SK-N-SH (cell line): ENCODE results near the gene PPRC1. TPM values are rescaled to one million over a fixed set of nuclear protein-coding genes. Genes with fewer than 3 reads are reported as not detected.

ENCODE experiments used
- CTCF ChIA-PET: fragments of 300-600, 350-600 bp; formaldehyde crosslinking; extraction: SDS; loops from one replicate; lab custom pipeline; 2021; lab: Yijun Ruan, JAX
- POLR2A ChIA-PET: fragments of 350-600 bp; sonication (Branson Sonifier 250); formaldehyde crosslinking; extraction: SDS; loops from one replicate; lab custom pipeline; 2020; ENCODE audit warnings: antibody characterized with exemption, inconsistent platforms; lab: Yijun Ruan, JAX
- DNase-seq: peaks from one replicate; pipeline ENCODE4 v3.0.0; 2012
- H2AFZ ChIP-seq: fragments of 200-600 bp; sonication (generic); 2 replicates; pipeline ENCODE4 v1.8.1; 2016; ENCODE audit warnings: antibody characterized with exemption, mild to moderate bottlenecking, low read depth
- H3F3A ChIP-seq: fragments of 200-600 bp; sonication (generic); replicated peaks from 2 replicates; pipeline ENCODE3; 2016; ENCODE audit warnings: antibody characterized with exemption, mild to moderate bottlenecking; ENCODE audit not compliant: insufficient read depth
- H3K27ac ChIP-seq, 2 experiments: fragments of 200-500 bp in 1 of 2; fragments of 200-600 bp in 1 of 2; sonication (Bioruptor generic) in 1 of 2; sonication (generic), shearing (Covaris generic) in 1 of 2; 2 replicates each; pipeline versions ENCODE4 v1.5.1 to v1.6.1; 2014 to 2016; ENCODE audit warnings: low read depth in 2 of 2, inconsistent platforms in 1 of 2, low read length in 1 of 2, mild to moderate bottlenecking in 1 of 2, mixed read lengths in 1 of 2
- H3K27me3 ChIP-seq: fragments of 200-600 bp; sonication (generic), shearing (Covaris generic); 2 replicates; pipeline ENCODE4 v1.6.1; 2016; ENCODE audit warnings: mixed run types; ENCODE audit not compliant: insufficient read depth
- H3K36me3 ChIP-seq, 2 experiments: fragments of 200-500 bp in 1 of 2; fragments of 200-600 bp in 1 of 2; sonication (Bioruptor generic) in 1 of 2; sonication (generic) in 1 of 2; replicated peaks in 1 of 2; 2 replicates each; pipeline versions ENCODE3 to v1.5.1; 2014 to 2016; ENCODE audit warnings: low read length in 1 of 2, mild to moderate bottlenecking in 1 of 2; ENCODE audit not compliant: insufficient read depth in 2 of 2, control insufficient read depth in 1 of 2
- H3K4me1 ChIP-seq, 2 experiments: fragments of 200-500 bp in 1 of 2; fragments of 200-600 bp in 1 of 2; sonication (Bioruptor generic) in 1 of 2; sonication (generic), shearing (Covaris generic) in 1 of 2; 2 replicates each; pipeline versions ENCODE4 v1.5.1 to v1.6.1; 2014 to 2016; ENCODE audit warnings: low read depth in 1 of 2, low read length in 1 of 2, mixed run types in 1 of 2; ENCODE audit not compliant: insufficient read depth in 2 of 2, control insufficient read depth in 1 of 2
- H3K4me2 ChIP-seq: fragments of 200-600 bp; sonication (generic), shearing (Covaris generic); 2 replicates; pipeline ENCODE4 v1.6.1; 2017; ENCODE audit warnings: mixed run types
- H3K4me3 ChIP-seq, 2 experiments: fragments of 200-500 bp in 1 of 2; fragments of 200-600 bp in 1 of 2; sonication (Bioruptor generic) in 1 of 2; sonication (generic), shearing (Covaris generic) in 1 of 2; 2 replicates each; pipeline versions ENCODE4 v1.5.1 to v1.8.1; 2014 to 2016; ENCODE audit warnings: low read depth in 2 of 2, inconsistent platforms in 1 of 2, low read length in 1 of 2, mild to moderate bottlenecking in 1 of 2, mixed read lengths in 1 of 2, moderate library complexity in 1 of 2
- H3K79me2 ChIP-seq: fragments of 200-600 bp; sonication (generic); 2 replicates; pipeline ENCODE4 v1.8.1; 2017; ENCODE audit warnings: mild to moderate bottlenecking; ENCODE audit not compliant: insufficient read depth
- H3K9ac ChIP-seq: fragments of 200-600 bp; sonication (generic); 2 replicates; pipeline ENCODE4 v1.6.1; 2017; ENCODE audit warnings: mixed run types
- H3K9me2 ChIP-seq: fragments of 200-600 bp; sonication (generic); 2 replicates; pipeline ENCODE4 v1.6.1; 2017; ENCODE audit warnings: mixed run types
- H3K9me3 ChIP-seq: fragments of 200-600 bp; sonication (generic); 2 replicates; pipeline ENCODE4 v1.6.1; 2017; ENCODE audit warnings: mixed run types, mild to moderate bottlenecking, moderate library complexity
- H4K20me1 ChIP-seq: fragments of 200-600 bp; sonication (generic); 2 replicates; pipeline ENCODE4 v1.6.1; 2017; ENCODE audit warnings: mild to moderate bottlenecking, mixed run types; ENCODE audit not compliant: insufficient read depth
- CHD2 ChIP-seq: fragments of 150-350 bp; IDR thresholded peaks from 2 replicates; pipeline ENCODE4 v1.6.1; 2018; ENCODE audit warnings: low read length; ENCODE audit not compliant: partially characterized antibody
- CTCF ChIP-seq: fragments of 200-600 bp; sonication (generic); IDR thresholded peaks from 2 replicates; pipeline ENCODE4 v1.6.1; 2017; ENCODE audit warnings: antibody characterized with exemption, mild to moderate bottlenecking, moderate library complexity
- FOSL2 ChIP-seq: IDR thresholded peaks from 2 replicates; pipeline ENCODE4 v1.4.0; 2012; ENCODE audit warnings: low read depth, mild to moderate bottlenecking, moderate library complexity, borderline replicate concordance
- FOXJ3 ChIP-seq: sonication (generic); formaldehyde crosslinking; IDR thresholded peaks from 2 replicates; pipeline ENCODE4 v1.5.1; 2020; ENCODE audit warnings: mild to moderate bottlenecking, missing genetic modification reagents
- GABPA ChIP-seq: IDR thresholded peaks from 2 replicates; pipeline ENCODE4 v1.4.0; 2012; ENCODE audit warnings: low read depth, mild to moderate bottlenecking
- IRF3 ChIP-seq: fragments of 150-350 bp; IDR thresholded peaks from 2 replicates; pipeline ENCODE4 v1.6.1; 2016; ENCODE audit warnings: mild to moderate bottlenecking, low read depth, low read length
- NFIC ChIP-seq: IDR thresholded peaks from 2 replicates; pipeline ENCODE4 v1.4.0; 2012; ENCODE audit warnings: borderline replicate concordance
- PBX3 ChIP-seq: IDR thresholded peaks from 2 replicates; pipeline ENCODE4; 2012
- RAD21 ChIP-seq: IDR thresholded peaks from 2 replicates; pipeline ENCODE4 v1.6.1; 2012; ENCODE audit warnings: mild to moderate bottlenecking, low read length
- RXRA ChIP-seq: IDR thresholded peaks from 2 replicates; pipeline ENCODE4 v1.4.0; 2012; ENCODE audit warnings: low read depth, mild to moderate bottlenecking, borderline replicate concordance
- SIN3A ChIP-seq: IDR thresholded peaks from 2 replicates; pipeline ENCODE4 v1.6.1; 2012; ENCODE audit warnings: low read depth, mild to moderate bottlenecking, low read length, moderate library complexity, borderline replicate concordance
- TCF12 ChIP-seq: IDR thresholded peaks from 2 replicates; pipeline ENCODE4 v1.4.0; 2012
- USF2 ChIP-seq: fragments of 150-350 bp; IDR thresholded peaks from 2 replicates; pipeline ENCODE4 v1.6.1; 2017; ENCODE audit warnings: antibody characterized with exemption, low read length, low read depth, borderline replicate concordance
- YY1 ChIP-seq: IDR thresholded peaks from 2 replicates; pipeline ENCODE4 v1.4.0; 2012; ENCODE audit warnings: low read depth, mild to moderate bottlenecking
- WGBS: methylation state at CpG from one replicate; pipeline ENCODE4 v1.1.6; 2017; ENCODE audit warnings: low lambda C conversion rate; 5-methylcytosine and 5-hydroxymethylcytosine counted together
- polyA plus RNA-seq, 3 experiments: library from polyadenylated mRNA; depleted of rRNA; stranded (reverse); fragments of >200 nt; gene quantifications; 2 replicates each; pipeline ENCODE4 v1.2.3, GENCODE V29; 2012

The PPRC1 gene
- polyA plus RNA-seq, 1 of the 3 experiments (the other 2 are of a cell fraction) = 23.1 TPM

- Histone ChIP-seq H3K27me3 (no peaks in the 10 kb centered on the region; the same call in 1 of the 2 replicates), H3K4me3 (no peak overlapping the region), H3K9me3 (no peaks in the 10 kb centered on the region), H3K79me2 (no peaks in the 10 kb centered on the region), H3K36me3 (no peaks in the 10 kb centered on the region), H4K20me1 (no peaks in the 10 kb centered on the region), H3K27ac (no peak overlapping the region), H3K9ac (no peak overlapping the region), H3K9me2 (no peaks in the 10 kb centered on the region), H3K4me1 (no peaks in the 10 kb centered on the region), H2AFZ (no peak overlapping the region), H3F3A (no peaks in the 10 kb centered on the region), H3K4me2 (no peak overlapping the region)
- CTCF ChIA-PET = interaction anchor here (1.1 to 1.3 kb wide), 2 partner anchors 27 to 33 kb away, joined by 3 to 6 read pairs; no protein-coding TSS in a partner anchor
- TF ChIP-seq NFIC = no peak
- TF ChIP-seq IRF3 = no peak
- no peak for TF ChIP-seq FOXJ3 (CRISPR knock-in tag)
- TF ChIP-seq RXRA = no peak
- no peak for TF ChIP-seq YY1
- no peak for TF ChIP-seq RAD21
- no peak for TF ChIP-seq SIN3A
- no peak for TF ChIP-seq GABPA
- TF ChIP-seq CTCF = no peak
- no peak for TF ChIP-seq FOSL2
- TF ChIP-seq USF2 = no peak
- TF ChIP-seq CHD2 = no peak
- no peak for TF ChIP-seq TCF12
- no peak for TF ChIP-seq PBX3
- DNase-seq = no peak
- whole genome bisulfite sequencing = 51% methylated on average over 2 of the region's 2 CpGs
- POLR2A ChIA-PET = no interaction called here
Observed at GRCh38 chr10:102196893-102197292, 64.1 kb downstream of the PPRC1 start.
